Stimulated activated CD8-positive, alpha-beta memory T cell treated with anti-CD3 and anti-CD28 coated beads, Interleukin-12 subunit alpha, Interleukin-12 subunit beta, amount 100 ng/mL, for 24 hours (primary cell): ENCODE measurements around the gene ANKLE2.

Experiments
- DNase-seq: peaks from one replicate; pipeline ENCODE4 v3.0.0-alpha.2; 2020; ENCODE audit errors: extremely low read depth

The ANKLE2 gene

DNA sequence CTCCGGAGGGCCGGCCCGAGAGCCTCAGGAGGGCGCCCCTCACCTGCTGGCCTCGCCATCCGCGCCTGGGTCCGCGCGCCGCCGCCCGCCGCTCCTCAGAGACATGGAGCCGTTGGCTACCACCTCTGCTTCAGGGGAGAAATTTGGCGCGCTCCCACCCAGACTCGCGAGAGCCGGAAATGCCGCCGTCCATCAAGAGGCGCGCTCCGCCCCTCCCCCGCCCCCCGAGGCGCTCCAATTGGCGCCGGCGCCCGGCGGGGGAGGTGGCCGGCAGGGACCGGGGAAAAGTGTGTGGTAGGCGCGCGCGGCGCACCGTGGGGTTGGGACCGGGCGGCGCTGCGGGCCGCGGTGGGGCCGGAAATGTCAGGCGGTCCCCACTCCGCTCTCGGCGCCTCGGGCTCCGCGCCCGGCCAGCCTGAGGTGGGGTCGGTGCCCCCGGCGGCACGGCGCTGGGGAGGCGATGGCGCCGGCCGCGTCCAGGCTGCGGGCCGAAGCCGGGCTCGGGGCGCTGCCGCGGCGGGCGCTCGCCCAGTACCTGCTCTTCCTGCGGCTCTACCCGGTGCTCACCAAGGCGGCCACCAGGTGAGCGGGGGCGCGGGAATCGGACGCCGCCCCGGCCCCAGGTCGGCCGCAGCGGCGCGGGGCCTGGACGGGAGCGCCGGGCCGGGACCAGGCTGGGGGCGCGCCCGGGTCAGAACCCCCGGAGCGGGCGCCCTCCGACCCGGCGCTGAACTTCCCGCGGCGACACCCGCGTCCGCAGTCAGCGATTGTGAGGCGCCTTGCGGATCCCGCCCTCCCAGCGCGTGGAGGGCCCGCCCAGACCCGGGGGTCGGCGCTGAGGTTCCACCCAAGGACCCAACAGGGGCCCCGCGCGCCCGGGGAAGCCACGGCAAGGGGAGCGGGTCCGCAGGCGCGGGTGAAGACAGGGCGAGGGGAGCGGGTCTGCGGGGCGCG lies 74.1 kb downstream of the ANKLE2 start, which contains the start of the genes POLE and PXMP2:
Gene POLE, minus strand, starts transcription at position 132 of the 954 bp plus-strand sequence. Its CDS starts 27 bp downstream, at position 105.
Gene PXMP2, plus strand, starts transcription at position 377 of the 954 bp plus-strand sequence. Its CDS starts 84 bp downstream, at position 461.
- peak; percentile 91 for DNase-seq

DNA sequence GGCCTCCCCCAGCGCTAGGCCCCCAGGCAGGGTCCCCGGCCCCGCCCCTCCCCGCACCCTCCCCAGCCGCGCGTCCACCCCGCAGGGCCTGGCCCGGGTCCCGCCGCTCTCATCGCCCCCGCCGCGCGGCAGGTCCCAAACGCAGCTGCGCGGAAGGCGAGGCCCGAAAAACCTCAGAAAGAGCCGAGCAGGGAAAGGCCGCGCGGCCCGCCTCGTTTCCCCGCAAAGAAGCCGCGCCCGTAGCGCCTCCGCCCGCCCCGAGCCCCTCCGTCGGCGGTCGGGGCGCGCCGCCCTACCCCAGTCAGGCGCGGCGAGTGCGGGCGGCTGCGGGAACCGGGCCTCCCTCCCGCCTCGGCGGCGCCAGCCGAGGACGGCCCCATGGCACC lies 74.8 kb downstream of the ANKLE2 start:
- DNase-seq, result no peak

DNA sequence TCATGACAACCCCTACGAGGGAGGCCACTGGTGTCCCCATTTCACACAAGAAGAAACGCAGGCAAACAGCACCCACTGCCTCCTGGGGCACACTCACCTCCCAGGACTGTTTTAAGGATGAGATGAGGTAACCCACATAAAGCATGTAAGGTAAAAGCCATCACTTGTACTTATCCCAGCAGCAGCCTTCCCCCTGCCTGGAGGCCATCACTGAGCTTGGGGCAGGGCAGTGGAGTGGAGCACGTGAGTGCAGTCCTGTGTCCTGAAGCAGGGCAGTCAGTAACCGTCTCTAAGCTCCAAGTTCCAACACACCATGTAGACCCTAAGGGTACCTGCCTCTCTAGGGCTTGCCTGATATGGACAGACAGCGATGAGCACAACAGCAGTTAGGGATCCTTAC lies 76.2 kb downstream of the ANKLE2 start:
- DNase-seq, result no peak

DNA sequence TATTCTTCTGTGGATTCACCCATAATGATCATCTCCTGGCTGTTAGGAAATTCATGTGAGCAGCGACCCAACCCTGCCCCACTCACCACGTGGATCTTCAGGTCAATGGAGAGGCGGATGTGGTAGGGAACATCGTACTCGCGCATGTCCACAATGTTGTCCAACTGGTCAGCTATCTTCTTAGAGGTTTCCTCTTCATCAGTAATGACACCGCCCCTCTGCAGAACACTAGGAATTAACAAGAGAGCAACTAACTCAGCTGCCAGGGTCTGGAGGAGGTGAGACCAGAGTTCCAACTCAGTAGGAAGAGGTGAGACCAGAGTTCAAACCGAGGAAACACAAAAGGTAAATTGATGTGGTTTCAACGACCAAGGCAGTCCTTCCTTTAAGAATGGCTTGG lies 84.1 kb downstream of the ANKLE2 start:
- no peak for DNase-seq

DNA sequence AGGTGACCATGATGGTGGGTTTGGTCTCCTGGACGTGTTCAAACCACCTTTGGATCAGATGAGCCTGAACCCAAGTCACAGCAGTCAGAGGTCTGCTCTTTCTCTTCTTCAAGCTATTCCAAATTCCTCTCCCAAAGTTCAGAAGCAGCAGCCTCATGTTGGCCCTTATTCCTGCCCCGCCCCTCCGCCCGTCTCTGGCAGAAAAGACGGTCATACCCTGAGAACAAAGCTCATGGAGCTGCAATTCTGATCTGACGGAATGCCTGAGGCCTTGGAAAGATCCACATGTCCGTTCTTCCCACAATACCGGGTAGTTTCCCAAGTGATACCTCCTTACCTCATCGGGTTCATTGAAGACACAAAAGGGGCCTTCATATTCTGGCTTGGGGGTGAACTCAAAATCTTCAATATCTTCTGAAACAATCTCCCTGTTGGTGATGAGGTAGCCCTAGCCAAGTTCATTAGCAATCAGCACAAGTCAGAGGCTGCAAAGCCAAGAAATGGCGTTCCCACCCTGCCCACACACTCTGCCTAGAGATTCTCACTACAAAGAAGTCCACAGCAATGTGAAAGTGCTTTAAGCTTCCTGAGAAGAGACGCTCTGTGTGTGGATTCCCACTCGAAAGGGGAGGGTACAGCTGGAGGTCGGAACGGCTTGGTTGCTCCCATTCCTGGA lies 85.7 kb downstream of the ANKLE2 start:
- no peak for DNase-seq
